Chondrocyte (in vitro differentiated cells): ENCODE results near the gene WSB2. TPM values are rescaled to one million over a fixed set of nuclear protein-coding genes. Genes with fewer than 3 reads are reported as not detected.
"Not testable (repeated sequence)": the region's sequence is repeated elsewhere in the genome, so short reads cannot be mapped to it uniquely, and the experiment has no call there.

Experiments
- DNase-seq: peaks from one replicate; pipeline ENCODE4 v3.0.0; 2021; ENCODE audit warnings: mixed read lengths, low spot score
- H3K27ac Mint-ChIP-seq: one replicate; pipeline ENCODE4 v1.8.0; 2021; ENCODE audit warnings: mild to moderate bottlenecking, moderate library complexity, mixed read lengths; ENCODE audit not compliant: unreplicated experiment
- H3K27me3 Mint-ChIP-seq: 2 replicates; pipeline ENCODE4 v1.8.0; 2021; ENCODE audit warnings: low read depth, mixed read lengths
- H3K36me3 Mint-ChIP-seq: 2 replicates; pipeline ENCODE4 v1.8.0; 2021; ENCODE audit warnings: low read depth, mixed read lengths
- H3K4me1 Mint-ChIP-seq: 2 replicates; pipeline ENCODE4 v1.8.0; 2021; ENCODE audit warnings: low read depth, mild to moderate bottlenecking, mixed read lengths
- H3K4me3 Mint-ChIP-seq: one replicate; pipeline ENCODE4 v1.8.0; 2021; ENCODE audit warnings: mild to moderate bottlenecking, moderate library complexity, mixed read lengths; ENCODE audit not compliant: unreplicated experiment
- H3K9me3 Mint-ChIP-seq: 2 replicates; pipeline ENCODE4 v1.8.0; 2021; ENCODE audit warnings: low read depth, mixed read lengths
- total RNA-seq: library from RNA; stranded (reverse); gene quantifications from 3 replicates; pipeline ENCODE4 v1.2.1, GENCODE V29; 2021
- TF ChIP-seq, protein P1 (sequence below): fragments of 200-600 bp; sonication (generic); IDR thresholded peaks from 2 replicates; pipeline ENCODE4 v1.5.0; 2021; ENCODE audit warnings: antibody characterized with exemption, mild to moderate bottlenecking, moderate library complexity

Gene WSB2
- total RNA-seq, 1 donor from 2014 or later: 124 TPM

DNA sequence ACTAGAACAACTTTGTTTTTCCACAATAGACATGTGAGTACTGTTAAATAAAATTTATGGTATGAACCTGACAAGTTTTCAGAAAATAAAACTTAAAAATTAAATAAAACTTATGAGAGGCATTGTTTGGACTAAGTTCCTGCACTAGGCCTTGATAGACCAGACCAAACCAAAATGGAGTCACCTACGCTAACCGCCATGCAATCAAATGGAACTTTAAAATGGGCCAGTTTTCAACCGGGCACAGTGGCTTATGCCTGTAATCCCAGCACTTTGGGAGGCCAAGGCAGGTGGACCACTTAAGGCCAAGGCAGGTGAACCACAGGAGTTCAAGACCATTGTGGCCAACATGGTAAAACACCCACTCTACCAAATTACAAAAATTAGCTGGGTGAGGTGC is 49.6 kb downstream of the WSB2 start:
- TF ChIP-seq, protein P1, sequence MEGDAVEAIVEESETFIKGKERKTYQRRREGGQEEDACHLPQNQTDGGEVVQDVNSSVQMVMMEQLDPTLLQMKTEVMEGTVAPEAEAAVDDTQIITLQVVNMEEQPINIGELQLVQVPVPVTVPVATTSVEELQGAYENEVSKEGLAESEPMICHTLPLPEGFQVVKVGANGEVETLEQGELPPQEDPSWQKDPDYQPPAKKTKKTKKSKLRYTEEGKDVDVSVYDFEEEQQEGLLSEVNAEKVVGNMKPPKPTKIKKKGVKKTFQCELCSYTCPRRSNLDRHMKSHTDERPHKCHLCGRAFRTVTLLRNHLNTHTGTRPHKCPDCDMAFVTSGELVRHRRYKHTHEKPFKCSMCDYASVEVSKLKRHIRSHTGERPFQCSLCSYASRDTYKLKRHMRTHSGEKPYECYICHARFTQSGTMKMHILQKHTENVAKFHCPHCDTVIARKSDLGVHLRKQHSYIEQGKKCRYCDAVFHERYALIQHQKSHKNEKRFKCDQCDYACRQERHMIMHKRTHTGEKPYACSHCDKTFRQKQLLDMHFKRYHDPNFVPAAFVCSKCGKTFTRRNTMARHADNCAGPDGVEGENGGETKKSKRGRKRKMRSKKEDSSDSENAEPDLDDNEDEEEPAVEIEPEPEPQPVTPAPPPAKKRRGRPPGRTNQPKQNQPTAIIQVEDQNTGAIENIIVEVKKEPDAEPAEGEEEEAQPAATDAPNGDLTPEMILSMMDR: no peak
- H3K36me3 Mint-ChIP-seq: no peaks in the 10 kb centered on the region
- H3K27me3 Mint-ChIP-seq: peaks cover 5% of the 10 kb centered on the region

DNA sequence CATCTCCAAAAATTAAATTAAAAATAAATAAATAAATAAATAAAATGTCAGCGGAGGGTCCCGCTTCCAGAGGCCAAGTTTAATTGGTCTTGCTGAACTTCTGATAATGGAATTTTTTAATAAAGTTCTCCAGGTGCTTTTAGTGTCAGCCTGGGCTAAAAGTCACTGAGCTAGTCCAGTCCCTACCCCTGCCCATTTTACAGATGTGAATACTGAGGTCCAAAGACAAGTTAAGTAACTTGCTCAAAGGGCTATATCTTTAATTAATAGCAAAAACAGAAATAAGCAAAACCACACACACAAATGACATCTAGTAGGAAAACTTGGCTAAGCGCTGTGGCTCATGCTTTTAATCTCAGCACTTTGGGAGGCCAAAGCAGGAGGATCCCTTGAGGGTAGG is 50.1 kb downstream of the WSB2 start:
- Mint-ChIP-seq H3K4me3 (no peak overlapping the region), H3K9me3 (no peaks in the 10 kb centered on the region), H3K27ac (no peak overlapping the region), H3K27me3 (peaks cover 5% of the 10 kb centered on the region), H3K36me3 (no peaks in the 10 kb centered on the region), H3K4me1 (peaks cover 1% of the 10 kb centered on the region)
- TF ChIP-seq, protein P1: no peak
- DNase-seq: no peak

More for the DNA sequence above, 49.6 kb downstream of the WSB2 start:
- H3K27ac Mint-ChIP-seq: no peak overlapping the region
- H3K4me1 Mint-ChIP-seq: peaks cover 6% of the 10 kb centered on the region
- DNase-seq: no peak
- no peaks in the 10 kb centered on the region for H3K9me3 Mint-ChIP-seq
- H3K4me3 Mint-ChIP-seq: no peak overlapping the region

GRCh38 chr12:117999806-118000205 is 61.2 kb downstream of the WSB2 start:
- not testable (repeated sequence) for H3K36me3 Mint-ChIP-seq, H3K27me3 Mint-ChIP-seq, H3K4me3 Mint-ChIP-seq, H3K9me3 Mint-ChIP-seq, H3K4me1 Mint-ChIP-seq, DNase-seq, H3K27ac Mint-ChIP-seq

DNA sequence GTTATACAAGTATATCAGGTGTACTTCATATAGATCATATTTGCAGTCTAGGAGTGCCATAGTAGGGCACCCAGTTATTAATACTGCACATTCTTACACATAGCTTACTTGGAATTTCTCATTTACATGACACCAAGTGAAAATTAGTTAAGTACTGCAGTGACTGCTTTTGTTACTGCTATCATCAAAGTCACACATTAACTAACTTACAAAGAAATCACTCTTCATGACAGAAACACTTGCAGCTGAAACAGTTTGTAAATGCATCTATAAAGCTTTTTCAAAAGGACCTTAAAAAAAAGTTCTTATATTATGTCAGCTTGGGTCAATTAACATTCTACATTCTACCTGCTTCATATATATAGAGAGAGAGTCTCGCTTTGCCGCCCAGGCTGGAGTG is 62.3 kb downstream of the WSB2 start:
- H3K9me3 Mint-ChIP-seq: peaks cover 5% of the 10 kb centered on the region
- DNase-seq: no peak
- H3K36me3 Mint-ChIP-seq: no peaks in the 10 kb centered on the region
- H3K4me1 Mint-ChIP-seq: no peaks in the 10 kb centered on the region
- TF ChIP-seq, protein P1: no peak
- no peak overlapping the region for H3K4me3 Mint-ChIP-seq
- no peak overlapping the region for H3K27ac Mint-ChIP-seq
- peaks cover 4% of the 10 kb centered on the region for H3K27me3 Mint-ChIP-seq

GRCh38 chr12:117994551-117995438 is 66.2 kb downstream of the WSB2 start:
- H3K4me1 Mint-ChIP-seq: no peaks in the 10 kb centered on the region
- TF ChIP-seq, protein P1: no peak
- no peak overlapping the region for H3K27ac Mint-ChIP-seq
- H3K9me3 Mint-ChIP-seq: peaks cover 5% of the 10 kb centered on the region
- no peaks in the 10 kb centered on the region for H3K36me3 Mint-ChIP-seq
- peaks cover 12% of the 10 kb centered on the region for H3K27me3 Mint-ChIP-seq
- no peak for DNase-seq
- H3K4me3 Mint-ChIP-seq: no peak overlapping the region
